Prostate gland (tissue), 2 donors: ENCODE results near the gene TOE1. TPM values are rescaled to one million over a fixed set of nuclear protein-coding genes. Genes with fewer than 3 reads are reported as not detected.
A peak's percentile ranks its signal among the peaks of the same experiment; 100 is the strongest.

ENCODE experiments used
- DNase-seq: peaks from one replicate; pipeline ENCODE4 v3.0.0-alpha.2; 2019; ENCODE audit warnings: low spot score
- H3K27ac ChIP-seq, 2 donors: fragments of 200-600 bp; sonication (generic); 2 replicates each; pipeline ENCODE4 v1.5.1; 2017 to 2019
- H3K27me3 ChIP-seq: fragments of 200-600 bp; sonication (generic); replicated peaks from 2 replicates; pipeline ENCODE4 v1.5.1; 2019; ENCODE audit not compliant: insufficient read depth
- H3K36me3 ChIP-seq, 2 donors: fragments of 200-600 bp; sonication (generic); 1 replicate in 1 of 2; 2 replicates in 1 of 2; pipeline versions ENCODE4 v1.5.1 to v1.8.1; 2017 to 2019
- H3K4me1 ChIP-seq: fragments of 200-600 bp; sonication (generic); replicated peaks from 2 replicates; pipeline ENCODE4 v1.5.1; 2019
- H3K4me3 ChIP-seq, 2 donors: fragments of 200-600 bp; sonication (generic); 2 replicates each; pipeline ENCODE4 v1.5.1; 2017 to 2019
- H3K9me3 ChIP-seq: fragments of 200-600 bp; sonication (generic); 2 replicates; pipeline ENCODE4 v1.5.1; 2017
- CTCF ChIP-seq, 4 experiments: fragments of 200-600 bp in 2 of 4; fragments of 450-650 bp in 2 of 4; sonication (generic) in 2 of 4; IDR thresholded peaks; 1 replicate in 3 of 4; 2 replicates in 1 of 4; pipeline ENCODE4 v1.5.1; 2016 to 2019; ENCODE audit warnings: antibody characterized with exemption in 4 of 4, mild to moderate bottlenecking in 2 of 4, moderate library complexity in 2 of 4
- POLR2A ChIP-seq: fragments of 450-650 bp; IDR thresholded peaks from one replicate; pipeline ENCODE4 v1.6.1; 2016; ENCODE audit warnings: antibody characterized with exemption, mild to moderate bottlenecking
- POLR2AphosphoS5 ChIP-seq: sonication (generic); formaldehyde crosslinking; IDR thresholded peaks from one replicate; pipeline ENCODE4 v1.6.1; 2017; ENCODE audit warnings: antibody characterized with exemption
- WGBS: methylation state at CpG from one replicate; pipeline ENCODE4 v1.1.5; 2018; 5-methylcytosine and 5-hydroxymethylcytosine counted together
- intact Hi-C: fragments of 100-400 bp; cut with DNase I; formaldehyde crosslinking; loops from one replicate; pipeline ENCODE4 v1.14.2; 2022
- total RNA-seq, 2 donors: library from RNA; depleted of rRNA; stranded (reverse); fragments of >200 nt; gene quantifications; one replicate each; pipeline ENCODE4 v1.1.0, GENCODE V29; 2016

TOE1 gene
- total RNA-seq, 2 donors from 2014 or later, result 14.8 to 15.7 TPM

GRCh38 chr1:45345014-45345413 is 5.0 kb downstream of the TOE1 start:
- Histone ChIP-seq H3K27ac (peak overlapping the region in 1 of 2 donors; percentile 39), H3K36me3 (peaks cover 0 to 6% of the 10 kb centered on the region in 2 donors), H3K4me3 (no peak overlapping the region), H3K9me3 (no peaks in the 10 kb centered on the region), H3K27me3 (no peaks in the 10 kb centered on the region), H3K4me1 (peaks cover 3% of the 10 kb centered on the region)
- TF ChIP-seq POLR2A (no peak), POLR2AphosphoS5 (no peak), CTCF (IDR thresholded peaks at IDR 0.05) (no peak)
- 93% methylated on average over 13 of the region's 13 CpGs for WGBS
- no peak for DNase-seq
- intact Hi-C loops, result no loop called here

GRCh38 chr1:45346473-45346872 is 6.5 kb downstream of the TOE1 start:
- no peak for DNase-seq
- TF ChIP-seq POLR2A (no peak), CTCF (IDR thresholded peaks at IDR 0.05) (no peak), POLR2AphosphoS5 (no peak)
- intact Hi-C loops, result no loop called here
- H3K9me3 ChIP-seq, result no peaks in the 10 kb centered on the region
- H3K27ac ChIP-seq, result no peak overlapping the region
- WGBS, result 81% methylated on average over 2 of the region's 2 CpGs
- no peaks in the 10 kb centered on the region for H3K27me3 ChIP-seq
- H3K4me3 ChIP-seq, result no peak overlapping the region
- peaks cover 3% of the 10 kb centered on the region for H3K4me1 ChIP-seq
- H3K36me3 ChIP-seq, result peaks cover 0 to 6% of the 10 kb centered on the region in 2 donors

- TF ChIP-seq POLR2AphosphoS5 (no peak), CTCF (IDR thresholded peaks at IDR 0.05) (no peak), POLR2A (no peak)
- no peak overlapping the region for H3K4me3 ChIP-seq
- intact Hi-C loops, result no loop called here
These were observed 8.1 kb downstream of the TOE1 start for GRCh38 chr1:45348020-45348419.

GRCh38 chr1:45348609-45348965 is 8.6 kb downstream of the TOE1 start:
- peaks cover 0 to 1% of the 10 kb centered on the region in 2 donors for H3K36me3 ChIP-seq
- DNase-seq, result no peak
- H3K27me3 ChIP-seq, result no peaks in the 10 kb centered on the region
- intact Hi-C loops, result no loop called here
- peak overlapping the region; percentile 59 to 65 for H3K27ac ChIP-seq
- WGBS, result 19% methylated on average over 1 of the region's 1 CpG
- peaks cover 3% of the 10 kb centered on the region for H3K4me1 ChIP-seq
- H3K4me3 ChIP-seq, result no peak overlapping the region
- H3K9me3 ChIP-seq, result no peaks in the 10 kb centered on the region
- TF ChIP-seq CTCF (IDR thresholded peaks at IDR 0.05) (no peak), POLR2AphosphoS5 (no peak), POLR2A (no peak)

More at GRCh38 chr1:45348020-45348419, 8.1 kb downstream of the TOE1 start:
- 86% methylated on average over 2 of the region's 2 CpGs for WGBS
- peaks cover 0 to 6% of the 10 kb centered on the region in 2 donors for H3K36me3 ChIP-seq
- no peaks in the 10 kb centered on the region for H3K9me3 ChIP-seq
- peak overlapping the region; percentile 59 to 65 for H3K27ac ChIP-seq
- peaks cover 3% of the 10 kb centered on the region for H3K4me1 ChIP-seq
- H3K27me3 ChIP-seq, result no peaks in the 10 kb centered on the region
- no peak for DNase-seq

GRCh38 chr1:45348966-45349677 is 9.2 kb downstream of the TOE1 start:
- intact Hi-C loops, result no loop called here
- H3K27ac ChIP-seq, result peak overlapping the region; percentile 59 to 65
- no peak overlapping the region for H3K4me3 ChIP-seq
- no peaks in the 10 kb centered on the region for H3K9me3 ChIP-seq
- TF ChIP-seq POLR2AphosphoS5 (peak; percentile 75), CTCF (IDR thresholded peaks at IDR 0.05) (no peak)
- DNase-seq, result peak; percentile 68
- WGBS, result 25% methylated on average over 3 of the region's 3 CpGs
- no peaks in the 10 kb centered on the region for H3K27me3 ChIP-seq
- no peaks in the 10 kb centered on the region for H3K36me3 ChIP-seq
- no peaks in the 10 kb centered on the region for H3K4me1 ChIP-seq
